GM12878 (cell line): ENCODE data around the gene CTSE. TPM values are rescaled to one million over a fixed set of nuclear protein-coding genes. Genes with fewer than 3 reads are reported as not detected.
"Not testable (repeated sequence)": the region's sequence is repeated elsewhere in the genome, so short reads cannot be mapped to it uniquely, and the experiment has no call there.

Experiments used
- ATAC-seq: fragments of 200-7000 bp; cut with Tn5 transposase; 3 replicates; pipeline ENCODE4 v1.9.1; 2020; ENCODE audit warnings: mild to moderate bottlenecking, moderate library complexity
- BruUV-seq: library from RNA; stranded (reverse); fragments of 400-500 nt; replicated peaks from 2 replicates; lab custom pipeline; 2021; lab: Mats Ljungman, UMichigan
- CTCF ChIA-PET: fragments of 300-600 bp; sonication (Branson Sonifier 250); formaldehyde crosslinking; extraction: SDS; loops from one replicate; lab custom pipeline; 2021; ENCODE audit warnings: inconsistent platforms; lab: Yijun Ruan, JAX
- POLR2A ChIA-PET: fragments of 350-600 bp; formaldehyde crosslinking; extraction: SDS; loops from one replicate; lab custom pipeline; 2021; ENCODE audit warnings: inconsistent platforms; lab: Charles Lee
- RAD21 ChIA-PET: fragments of 300-600 bp; sonication (Branson Sonifier 250); formaldehyde crosslinking; loops from one replicate; lab custom pipeline; 2023; ENCODE audit warnings: antibody characterized with exemption; ENCODE audit not compliant: unreplicated experiment; lab: Charles Lee
- SMC1A ChIA-PET: fragments of 300-600 bp; sonication (Branson Sonifier 250); formaldehyde crosslinking; loops from one replicate; lab custom pipeline; 2023; ENCODE audit not compliant: unreplicated experiment, uncharacterized antibody; lab: Charles Lee
- DNase-seq: peaks from one replicate; pipeline ENCODE4 v3.0.0-alpha.2; 2011; ENCODE audit warnings: low read depth, low spot score
- FAIRE-seq: peaks from 3 replicates; lab custom pipeline; 2011; peaks lifted over from hg19 to GRCh38; lab: Jason Lieb, UNC
- H2AFZ ChIP-seq: 2 replicates; pipeline ENCODE4 v1.6.0; 2011; ENCODE audit warnings: low read depth, low read length, control low read depth; ENCODE audit not compliant: control insufficient read depth
- H3K27ac ChIP-seq: 2 replicates; pipeline ENCODE4 v1.5.1; 2011; ENCODE audit warnings: control low read depth; ENCODE audit not compliant: control insufficient read depth, insufficient read depth
- H3K27me3 ChIP-seq, 2 experiments: replicated peaks in 1 of 2; 2 replicates each; pipeline versions ENCODE4 v1.6.0 to v1.6.1; 2011; ENCODE audit warnings: low read length in 1 of 2; ENCODE audit not compliant: control insufficient read depth in 2 of 2, insufficient read depth in 2 of 2
- H3K36me3 ChIP-seq, 2 experiments: 2 replicates each; pipeline ENCODE4 v1.5.1; 2011; ENCODE audit warnings: low read length in 1 of 2; ENCODE audit not compliant: control insufficient read depth in 2 of 2, insufficient read depth in 2 of 2
- H3K4me1 ChIP-seq: 2 replicates; pipeline ENCODE4 v1.6.1; 2011; ENCODE audit warnings: mild to moderate bottlenecking, low read length, moderate library complexity, mixed read lengths; ENCODE audit not compliant: control insufficient read depth, insufficient read depth
- H3K4me2 ChIP-seq: 2 replicates; pipeline ENCODE4 v1.6.0; 2011; ENCODE audit warnings: control low read depth; ENCODE audit not compliant: control insufficient read depth, insufficient read depth
- H3K4me3 ChIP-seq: fragments of 200-600 bp; sonication (generic); 2 replicates; pipeline ENCODE4 v1.5.1; 2016
- H3K79me2 ChIP-seq: 2 replicates; pipeline ENCODE4 v1.6.0; 2011; ENCODE audit warnings: low read length; ENCODE audit not compliant: control insufficient read depth, insufficient read depth
- H3K9ac ChIP-seq: 2 replicates; pipeline ENCODE4 v1.8.0; 2011; ENCODE audit warnings: low read length, control low read depth, mixed read lengths; ENCODE audit not compliant: control insufficient read depth, insufficient read depth
- H3K9me3 ChIP-seq: replicated peaks from 3 replicates; pipeline ENCODE4 v1.5.1; 2011; ENCODE audit warnings: mild to moderate bottlenecking, low read length; ENCODE audit not compliant: control insufficient read depth, insufficient read depth
- H4K20me1 ChIP-seq: 2 replicates; pipeline ENCODE4 v1.6.0; 2011; ENCODE audit not compliant: control insufficient read depth, insufficient read depth
- BMI1 ChIP-seq: fragments of 450-650 bp; IDR thresholded peaks from 2 replicates; pipeline ENCODE4 v1.6.1; 2016; ENCODE audit warnings: mild to moderate bottlenecking, moderate library complexity, borderline replicate concordance
- RB1 ChIP-seq: fragments of 450-650 bp; formaldehyde crosslinking; IDR thresholded peaks from 2 replicates; pipeline ENCODE4 v1.6.1; 2017; ENCODE audit warnings: mild to moderate bottlenecking, borderline replicate concordance
- SMARCA5 ChIP-seq: fragments of 450-650 bp; IDR thresholded peaks from 2 replicates; pipeline ENCODE4 v1.6.1; 2017; ENCODE audit warnings: mild to moderate bottlenecking
- ZNF384 ChIP-seq: IDR thresholded peaks from 2 replicates; pipeline ENCODE4 v1.6.1; 2012; ENCODE audit warnings: low read depth, mild to moderate bottlenecking, low read length, improper control_type of control experiment, borderline replicate concordance
- WGBS: methylation state at CpG from one replicate; pipeline ENCODE4 v1.1.6; 2016; ENCODE audit warnings: low lambda C conversion rate; ENCODE audit not compliant: insufficient replicate concordance, insufficient coverage; ENCODE audit errors: missing lambda C conversion rate; 5-methylcytosine and 5-hydroxymethylcytosine counted together
- in situ Hi-C: fragments of 300-500 bp; cut with MboI; formaldehyde crosslinking; loops from 9 replicates; pipeline ENCODE4 v1.14.3; 2018; ENCODE audit warnings: mixed read lengths
- intact Hi-C: fragments of 100-400 bp; cut with micrococcal nuclease; formaldehyde crosslinking; loops from one replicate; pipeline ENCODE4 v1.14.2; 2022; ENCODE audit not compliant: unreplicated experiment
- polyA plus RNA-seq, 11 experiments: library from polyadenylated mRNA; depleted of rRNA in 4 of 11; unstranded in 6 of 11; stranded (reverse) in 5 of 11; fragments of >200 nt; fragmentation: Nextera tagmentation in 4 of 11; fragmentation: Illumina TruSeq in 1 of 11; extraction: Ambion mirVana in 4 of 11; extraction: Trizol in 1 of 11; gene quantifications; 1 replicate in 1 of 11; 2 replicates in 10 of 11; pipeline versions ENCODE4 v1.2.1 to v1.2.3, GENCODE V29; 2011 to 2016; ENCODE audit warnings: inconsistent platforms in 2 of 11, missing spikeins in 2 of 11, low read depth in 1 of 11
- total RNA-seq, 4 experiments: library from RNA; depleted of rRNA in 3 of 4; stranded (reverse); fragments of >200 nt in 3 of 4; fragmentation: Illumina TruSeq in 1 of 4; extraction: Trizol in 1 of 4; gene quantifications; 2 replicates each; pipeline versions ENCODE4 v1.2.1 to v1.2.3, GENCODE V29; 2013 to 2021
- TF ChIP-seq, protein P1 (sequence below): fragments of 450-650 bp; IDR thresholded peaks from 2 replicates; pipeline ENCODE4 v1.6.1; 2014; ENCODE audit warnings: mild to moderate bottlenecking
- TF ChIP-seq, protein P2 (sequence below): fragments of 450-650 bp; conservative IDR thresholded peaks from 2 replicates; pipeline ENCODE4 v1.6.1; 2017; ENCODE audit warnings: mild to moderate bottlenecking, moderate library complexity

CTSE gene
- total and polyA plus RNA-seq, 10 of the 15 experiments (the other 5 are each of a cell fraction or from before 2014, with no cell fraction given): 0.26 TPM; not detected in 9

DNA sequence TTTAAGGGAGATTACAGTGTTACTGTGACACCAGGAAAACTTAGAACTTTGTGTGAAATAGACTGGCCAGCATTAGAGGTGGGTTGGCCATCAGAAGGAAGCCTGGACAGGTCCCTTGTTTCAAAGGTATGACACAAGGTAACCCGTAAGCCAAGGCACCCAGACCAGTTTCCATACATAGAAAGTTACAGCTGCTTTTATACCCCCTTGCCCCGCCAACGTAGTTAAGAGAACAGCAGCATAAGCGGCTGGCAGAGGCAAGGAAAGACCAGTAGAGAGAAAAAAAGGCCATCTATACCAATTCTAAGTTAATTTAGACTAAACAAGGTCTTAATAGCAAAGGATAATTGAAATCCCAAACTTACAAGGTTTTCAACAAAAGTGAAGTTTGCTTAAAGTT lies 29.9 kb upstream of the CTSE start:
- FAIRE-seq, ATAC-seq, H3K9me3 ChIP-seq, BruUV-seq, POLR2A ChIA-PET, H3K27me3 ChIP-seq, DNase-seq, H2AFZ ChIP-seq, H4K20me1 ChIP-seq, H3K36me3 ChIP-seq: not testable (repeated sequence)
- under 1% methylated on average over 4 of the region's 4 CpGs for WGBS
- ChIA-PET CTCF (interaction anchor here (4.9 kb wide), 1 partner anchor 22 kb away, joined by 72 read pairs; no protein-coding TSS in a partner anchor), RAD21 (interaction anchor here (1.0 kb wide), 2 partner anchors 8 to 53 kb away, joined by 3 read pairs; no protein-coding TSS in a partner anchor), SMC1A (interaction anchor here (4.7 to 7.1 kb wide), 3 partner anchors 7 to 48 kb away, joined by 13 to 63 read pairs (median 32); no protein-coding TSS in a partner anchor)
- intact Hi-C loops: loop anchor here (1.0 to 10.0 kb wide), 3 partner anchors 23 to 1539 kb away; partner anchors contain the start of genes ELK4 and MDM4
- H3K4me2 ChIP-seq: peak overlapping the region; percentile 91
- H3K4me3 ChIP-seq: peak overlapping the region; percentile 70
- H3K79me2 ChIP-seq: peaks cover 53% of the 10 kb centered on the region
- in situ Hi-C loops: loop anchor here (5.0 to 10.0 kb wide), 2 partner anchors 731 to 771 kb away; no protein-coding TSS in a partner anchor
- TF ChIP-seq BMI1: peak; percentile 6; the same call in 1 of the 2 replicates
- 0 out of 2 replicates have a peak, but pooled peaks have one; percentile 21 for TF ChIP-seq RB1
- 0 out of 2 replicates have a peak, but pooled peaks have one; percentile 2 for TF ChIP-seq ZNF384
- TF ChIP-seq, protein P1, sequence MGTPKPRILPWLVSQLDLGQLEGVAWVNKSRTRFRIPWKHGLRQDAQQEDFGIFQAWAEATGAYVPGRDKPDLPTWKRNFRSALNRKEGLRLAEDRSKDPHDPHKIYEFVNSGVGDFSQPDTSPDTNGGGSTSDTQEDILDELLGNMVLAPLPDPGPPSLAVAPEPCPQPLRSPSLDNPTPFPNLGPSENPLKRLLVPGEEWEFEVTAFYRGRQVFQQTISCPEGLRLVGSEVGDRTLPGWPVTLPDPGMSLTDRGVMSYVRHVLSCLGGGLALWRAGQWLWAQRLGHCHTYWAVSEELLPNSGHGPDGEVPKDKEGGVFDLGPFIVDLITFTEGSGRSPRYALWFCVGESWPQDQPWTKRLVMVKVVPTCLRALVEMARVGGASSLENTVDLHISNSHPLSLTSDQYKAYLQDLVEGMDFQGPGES: 0 out of 2 replicates have a peak, but pooled peaks have one; percentile 5
- TF ChIP-seq SMARCA5: 0 out of 2 replicates have a peak, but pooled peaks have one; percentile 14
- TF ChIP-seq, protein P2, sequence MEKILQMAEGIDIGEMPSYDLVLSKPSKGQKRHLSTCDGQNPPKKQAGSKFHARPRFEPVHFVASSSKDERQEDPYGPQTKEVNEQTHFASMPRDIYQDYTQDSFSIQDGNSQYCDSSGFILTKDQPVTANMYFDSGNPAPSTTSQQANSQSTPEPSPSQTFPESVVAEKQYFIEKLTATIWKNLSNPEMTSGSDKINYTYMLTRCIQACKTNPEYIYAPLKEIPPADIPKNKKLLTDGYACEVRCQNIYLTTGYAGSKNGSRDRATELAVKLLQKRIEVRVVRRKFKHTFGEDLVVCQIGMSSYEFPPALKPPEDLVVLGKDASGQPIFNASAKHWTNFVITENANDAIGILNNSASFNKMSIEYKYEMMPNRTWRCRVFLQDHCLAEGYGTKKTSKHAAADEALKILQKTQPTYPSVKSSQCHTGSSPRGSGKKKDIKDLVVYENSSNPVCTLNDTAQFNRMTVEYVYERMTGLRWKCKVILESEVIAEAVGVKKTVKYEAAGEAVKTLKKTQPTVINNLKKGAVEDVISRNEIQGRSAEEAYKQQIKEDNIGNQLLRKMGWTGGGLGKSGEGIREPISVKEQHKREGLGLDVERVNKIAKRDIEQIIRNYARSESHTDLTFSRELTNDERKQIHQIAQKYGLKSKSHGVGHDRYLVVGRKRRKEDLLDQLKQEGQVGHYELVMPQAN: 0 out of 2 replicates have a peak, but pooled peaks have one; percentile 24
- peaks cover 39% of the 10 kb centered on the region for H3K4me1 ChIP-seq
- peak overlapping the region; percentile 98 for H3K27ac ChIP-seq
- H3K9ac ChIP-seq: peak overlapping the region; percentile 86
